H1 (cell line): Measurements from ENCODE around the gene PBX3. TPM values are rescaled to one million over a fixed set of nuclear protein-coding genes. Genes with fewer than 3 reads are reported as not detected.

ENCODE experiments used
- CTCF ChIA-PET: fragments of 300-600 bp; sonication (Branson Sonifier 250); formaldehyde crosslinking; loops from one replicate; lab custom pipeline; 2021; ENCODE audit not compliant: partially characterized antibody; lab: Charles Lee
- POLR2A ChIA-PET: fragments of 300-600 bp; sonication (Branson Sonifier 250); formaldehyde crosslinking; loops from one replicate; lab custom pipeline; 2021; ENCODE audit warnings: inconsistent platforms; ENCODE audit not compliant: partially characterized antibody; lab: Charles Lee
- DNase-seq, 2 experiments: peaks; one replicate each; pipeline versions ENCODE4 v3.0.0 to v3.0.0-alpha.2; 2010 to 2022; ENCODE audit warnings: low spot score in 2 of 2, low read depth in 1 of 2, mixed read lengths in 1 of 2
- FAIRE-seq: peaks from 2 replicates; lab custom pipeline; 2011; peaks lifted over from hg19 to GRCh38; lab: Jason Lieb, UNC
- H2AFZ ChIP-seq: 2 replicates; pipeline ENCODE4 v1.8.1; 2012; ENCODE audit warnings: low read length, inconsistent platforms
- H2AK5ac ChIP-seq: 2 replicates; pipeline ENCODE4 v1.6.1; 2013; ENCODE audit warnings: low read depth, low read length
- H2BK120ac ChIP-seq: replicated peaks from 2 replicates; pipeline ENCODE3; 2013; ENCODE audit warnings: low read depth, low read length, inconsistent platforms
- H2BK12ac ChIP-seq: 2 replicates; pipeline ENCODE4 v1.6.1; 2013; ENCODE audit warnings: low read depth, low read length
- H2BK15ac ChIP-seq: 2 replicates; pipeline ENCODE4 v1.6.1; 2013; ENCODE audit warnings: low read length
- H2BK20ac ChIP-seq: 2 replicates; pipeline ENCODE4 v1.6.1; 2013; ENCODE audit warnings: low read length
- H2BK5ac ChIP-seq: 2 replicates; pipeline ENCODE4 v1.6.1; 2013; ENCODE audit warnings: low read depth, low read length
- H3K14ac ChIP-seq: 2 replicates; pipeline ENCODE4 v1.6.1; 2013; ENCODE audit warnings: inconsistent platforms; ENCODE audit not compliant: insufficient read length
- H3K18ac ChIP-seq: 2 replicates; pipeline ENCODE4 v1.6.1; 2013; ENCODE audit warnings: low read length; ENCODE audit errors: extremely low read depth
- H3K23ac ChIP-seq: 2 replicates; pipeline ENCODE4 v1.6.1; 2013; ENCODE audit warnings: inconsistent platforms; ENCODE audit not compliant: insufficient read length
- H3K23me2 ChIP-seq: 2 replicates; pipeline ENCODE4 v1.6.1; 2013; ENCODE audit warnings: low read depth, low read length
- H3K27ac ChIP-seq: 2 replicates; pipeline ENCODE4 v1.6.1; 2011; ENCODE audit warnings: low read depth, low read length, inconsistent platforms
- H3K27me3 ChIP-seq, 4 experiments: replicated peaks in 1 of 4; 1 replicate in 1 of 4; 2 replicates in 3 of 4; pipeline versions ENCODE4 v1.6.1 to v1.8.1; 2011 to 2013; ENCODE audit warnings: low read length in 3 of 4, mild to moderate bottlenecking in 3 of 4, inconsistent platforms in 2 of 4, mixed read lengths in 2 of 4, moderate library complexity in 1 of 4; ENCODE audit not compliant: control insufficient read depth in 3 of 4, insufficient read depth in 3 of 4; ENCODE audit errors: extremely low read depth in 1 of 4
- H3K36me3 ChIP-seq, 4 experiments: 2 replicates each; pipeline versions ENCODE4 v1.6.1 to v1.8.1; 2011 to 2013; ENCODE audit warnings: mild to moderate bottlenecking in 4 of 4, low read length in 3 of 4, moderate library complexity in 2 of 4, control low read depth in 1 of 4, inconsistent platforms in 1 of 4; ENCODE audit not compliant: insufficient read depth in 4 of 4, control insufficient read depth in 2 of 4
- H3K4ac ChIP-seq: replicated peaks from 2 replicates; pipeline ENCODE3; 2013; ENCODE audit warnings: low read length, low read depth, mixed read lengths, inconsistent platforms; ENCODE audit not compliant: insufficient read length
- H3K4me1 ChIP-seq, 4 experiments: replicated peaks in 1 of 4; 1 replicate in 1 of 4; 2 replicates in 3 of 4; pipeline versions ENCODE4 v1.6.1 to v1.8.1; 2011 to 2013; ENCODE audit warnings: low read length in 3 of 4, inconsistent platforms in 2 of 4, mixed read lengths in 1 of 4; ENCODE audit not compliant: insufficient read depth in 4 of 4, control insufficient read depth in 3 of 4
- H3K4me2 ChIP-seq, 2 experiments: 2 replicates each; pipeline versions ENCODE4 v1.6.1 to v1.8.1; 2011 to 2013; ENCODE audit warnings: low read depth in 2 of 2, low read length in 2 of 2, control low read depth in 1 of 2, inconsistent platforms in 1 of 2, mild to moderate bottlenecking in 1 of 2; ENCODE audit not compliant: insufficient read depth in 1 of 2
- H3K4me3 ChIP-seq, 4 experiments: fragments of 200-600, 300-600 bp in 1 of 4; sonication (generic), shearing (Covaris generic), sonication (Bioruptor Twin) in 1 of 4; 2 replicates each; pipeline versions ENCODE4 v1.5.1 to v1.8.1; 2011 to 2016; ENCODE audit warnings: low read length in 4 of 4, low read depth in 3 of 4, control low read depth in 2 of 4, inconsistent platforms in 2 of 4, mild to moderate bottlenecking in 2 of 4, mixed read lengths in 1 of 4, moderate library complexity in 1 of 4; ENCODE audit not compliant: insufficient read depth in 2 of 4; ENCODE audit errors: extremely low read depth in 1 of 4
- H3K56ac ChIP-seq: replicated peaks from 2 replicates; pipeline ENCODE3; 2013; ENCODE audit warnings: low read depth, mild to moderate bottlenecking, mixed read lengths, low read length, inconsistent platforms; ENCODE audit not compliant: insufficient read length
- H3K79me1 ChIP-seq: 2 replicates; pipeline ENCODE4 v1.6.1; 2013; ENCODE audit warnings: low read depth, low read length, control low read depth
- H3K79me2 ChIP-seq, 2 experiments: 2 replicates each; pipeline versions ENCODE4 v1.6.1 to v1.8.1; 2012 to 2013; ENCODE audit warnings: low read length in 2 of 2, mild to moderate bottlenecking in 2 of 2, inconsistent platforms in 1 of 2; ENCODE audit not compliant: insufficient read depth in 2 of 2, control insufficient read depth in 1 of 2
- H3K9ac ChIP-seq, 4 experiments: replicated peaks in 1 of 4; 1 replicate in 1 of 4; 2 replicates in 3 of 4; pipeline versions ENCODE4 v1.6.1 to v1.8.1; 2011 to 2013; ENCODE audit warnings: low read depth in 3 of 4, low read length in 3 of 4, control low read depth in 2 of 4, mild to moderate bottlenecking in 2 of 4, moderate library complexity in 2 of 4, inconsistent platforms in 1 of 4; ENCODE audit errors: extremely low read depth in 1 of 4
- H3K9me3 ChIP-seq, 2 experiments: 2 replicates each; pipeline versions ENCODE4 v1.6.1 to v1.8.1; 2012 to 2013; ENCODE audit warnings: mild to moderate bottlenecking in 2 of 2, moderate library complexity in 2 of 2, control low read depth in 1 of 2, inconsistent platforms in 1 of 2, low read depth in 1 of 2, low read length in 1 of 2, mixed read lengths in 1 of 2; ENCODE audit not compliant: insufficient read depth in 2 of 2
- H4K20me1 ChIP-seq, 2 experiments: replicated peaks in 1 of 2; 2 replicates each; pipeline versions ENCODE3 to v1.8.1; 2011 to 2013; ENCODE audit warnings: inconsistent platforms in 2 of 2, low read length in 2 of 2, mild to moderate bottlenecking in 1 of 2; ENCODE audit not compliant: insufficient read depth in 2 of 2, control insufficient read depth in 1 of 2
- H4K5ac ChIP-seq: 2 replicates; pipeline ENCODE4 v1.6.1; 2013; ENCODE audit warnings: low read length, low read depth, mixed read lengths, inconsistent platforms; ENCODE audit not compliant: insufficient read length
- H4K8ac ChIP-seq: 2 replicates; pipeline ENCODE4 v1.8.0; 2013; ENCODE audit warnings: mild to moderate bottlenecking, moderate library complexity, low read length, inconsistent platforms; ENCODE audit not compliant: insufficient read depth; ENCODE audit errors: extremely low read depth
- H4K91ac ChIP-seq: replicated peaks from 2 replicates; pipeline ENCODE3; 2013; ENCODE audit warnings: low read length, mixed read lengths, inconsistent platforms; ENCODE audit not compliant: insufficient read length
- BCL11A ChIP-seq, 2 experiments: IDR thresholded peaks; one replicate each; pipeline ENCODE4 v1.6.1; 2011; ENCODE audit warnings: low read depth in 2 of 2, low read length in 2 of 2, mild to moderate bottlenecking in 2 of 2
- CEBPB ChIP-seq: IDR thresholded peaks from 2 replicates; pipeline ENCODE4 v1.6.1; 2012; ENCODE audit warnings: low read depth, low read length
- CHD2 ChIP-seq: IDR thresholded peaks from 2 replicates; pipeline ENCODE4 v1.6.1; 2012; ENCODE audit warnings: low read length, improper control_type of control experiment
- CREB1 ChIP-seq: IDR thresholded peaks from 2 replicates; pipeline ENCODE4 v1.6.1; 2012; ENCODE audit warnings: inconsistent platforms
- MAFK ChIP-seq: IDR thresholded peaks from 2 replicates; pipeline ENCODE4 v1.6.1; 2012; ENCODE audit warnings: low read depth, mild to moderate bottlenecking, improper control_type of control experiment, low read length
- NRF1 ChIP-seq: IDR thresholded peaks from 2 replicates; pipeline ENCODE4 v1.6.1; 2011; ENCODE audit warnings: mild to moderate bottlenecking, low read depth, low read length, improper control_type of control experiment
- SIRT6 ChIP-seq: IDR thresholded peaks from one replicate; pipeline ENCODE4 v1.7.1; 2012; ENCODE audit warnings: low read length, inconsistent platforms
- TEAD4 ChIP-seq: IDR thresholded peaks from 2 replicates; pipeline ENCODE4 v1.6.1; 2012; ENCODE audit warnings: low read depth, low read length, inconsistent platforms, mixed read lengths
- WGBS, 2 experiments: shearing (Covaris generic) in 1 of 2; methylation state at CpG; one replicate each; pipeline versions ENCODE4 v1.1.6 to v1.1.7; 2013 to 2015; ENCODE audit warnings: low lambda C conversion rate in 2 of 2, mixed read lengths in 2 of 2, inconsistent platforms in 1 of 2, low coverage in 1 of 2, missing lambda C conversion rate in 1 of 2; ENCODE audit not compliant: insufficient replicate concordance in 2 of 2, insufficient coverage in 1 of 2, insufficient read length in 1 of 2; ENCODE audit errors: extremely low coverage in 1 of 2, missing lambda C conversion rate in 1 of 2; 5-methylcytosine and 5-hydroxymethylcytosine counted together
- polyA plus RNA-seq, 7 experiments: library from polyadenylated mRNA; depleted of rRNA in 3 of 7; stranded (reverse) in 5 of 7; unstranded in 2 of 7; fragments of >200 nt in 5 of 7; fragments of 200-250 nt in 2 of 7; gene quantifications; 1 replicate in 5 of 7; 2 replicates in 1 of 7; 4 replicates in 1 of 7; pipeline versions ENCODE4 v1.2.1 to v1.2.3, GENCODE V29; 2011 to 2013; ENCODE audit warnings: missing spikeins in 2 of 7, mixed read lengths in 2 of 7
- total RNA-seq: library from RNA; stranded (reverse); fragmentation: NEBNext Ultra II Directional; extraction: Animal tissue kit (Norgen Biotek cat#: 25700); gene quantifications from 2 replicates; pipeline ENCODE4 v1.2.1, GENCODE V29; 2021
- TF ChIP-seq, protein P1 (sequence below): IDR thresholded peaks from 2 replicates; pipeline ENCODE4 v1.6.1; 2011; ENCODE audit warnings: low read depth, mild to moderate bottlenecking, low read length; ENCODE audit not compliant: insufficient read depth

Gene PBX3
- total and polyA plus RNA-seq, 2 of the 8 experiments (the other 6 are each of a cell fraction or from before 2014, with no cell fraction given), result 22.7 to 44.3 TPM

DNA sequence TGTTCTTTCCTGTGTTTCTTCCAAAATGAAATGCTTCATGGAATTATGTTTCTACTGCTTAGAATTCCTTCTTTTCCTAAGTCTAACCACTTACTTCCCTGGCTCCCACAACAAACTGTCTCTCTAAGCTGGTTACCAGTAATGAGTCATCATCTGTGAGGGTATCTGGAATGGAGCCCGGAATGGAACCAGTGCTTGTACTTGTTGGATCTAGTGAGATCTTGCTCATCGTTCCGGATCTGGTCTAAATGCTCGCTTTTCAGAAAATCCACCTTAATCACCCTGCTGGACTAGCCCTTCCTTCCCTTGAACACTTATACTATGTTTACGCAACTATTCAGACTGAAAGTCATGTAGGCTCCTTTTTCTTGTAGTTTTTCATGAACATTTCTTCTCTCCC, 184.8 kb downstream of the PBX3 start:
- H3K27me3 ChIP-seq, result no peaks in the 10 kb centered on the region
- H3K79me1 ChIP-seq, result no peaks in the 10 kb centered on the region; the same call in 1 of the 2 replicates
- no peak overlapping the region for H2BK5ac ChIP-seq
- H2BK120ac ChIP-seq, result no peak overlapping the region
- 93% methylated on average over 5 of the region's 5 CpGs; no CpG with 5 or more reads in 1 of the 2 experiments for WGBS, 2 experiments
- no peak overlapping the region for H2AFZ ChIP-seq
- DNase-seq (no peak), FAIRE-seq (no peak)
- no peak overlapping the region for H3K56ac ChIP-seq
- TF ChIP-seq SIRT6 (no peak), TEAD4 (no peak), MAFK (no peak), BCL11A (IDR thresholded peaks at IDR 0.05; ENCODE audit: low read depth in 2 of 2, low read length in 2 of 2) (no peak), CREB1 (no peak), CHD2 (no peak), NRF1 (no peak), CEBPB (no peak)
- TF ChIP-seq, protein P1, sequence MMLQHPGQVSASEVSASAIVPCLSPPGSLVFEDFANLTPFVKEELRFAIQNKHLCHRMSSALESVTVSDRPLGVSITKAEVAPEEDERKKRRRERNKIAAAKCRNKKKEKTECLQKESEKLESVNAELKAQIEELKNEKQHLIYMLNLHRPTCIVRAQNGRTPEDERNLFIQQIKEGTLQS, result no peak
- no peak overlapping the region for H4K5ac ChIP-seq
- no peaks in the 10 kb centered on the region for H4K20me1 ChIP-seq
- H3K23me2 ChIP-seq, result no peaks in the 10 kb centered on the region
- H3K4me3 ChIP-seq, result no peak overlapping the region
- H3K79me2 ChIP-seq, result no peaks in the 10 kb centered on the region
- H2AK5ac ChIP-seq, result no peak overlapping the region
- no peak overlapping the region for H3K18ac ChIP-seq
- H3K9ac ChIP-seq, result no peak overlapping the region; a peak in 1 of 7 replicates
- H2BK15ac ChIP-seq, result no peak overlapping the region
- ChIA-PET POLR2A (no interaction called here), CTCF (no interaction called here)
- no peak overlapping the region for H2BK20ac ChIP-seq
- no peak overlapping the region for H4K8ac ChIP-seq
- peaks cover 0 to 8% (median 3%) of the 10 kb centered on the region in 4 experiments; a peak in 4 of 7 replicates for H3K4me1 ChIP-seq
- H3K9me3 ChIP-seq, result no peaks in the 10 kb centered on the region
- no peak overlapping the region for H3K23ac ChIP-seq
- no peak overlapping the region for H3K27ac ChIP-seq
- H2BK12ac ChIP-seq, result no peak overlapping the region
- H3K4ac ChIP-seq, result no peak overlapping the region
- no peak overlapping the region for H3K4me2 ChIP-seq
- H4K91ac ChIP-seq, result no peak overlapping the region
- H3K14ac ChIP-seq, result no peak overlapping the region
- H3K36me3 ChIP-seq, result peaks cover 0 to 27% (median 6%) of the 10 kb centered on the region in 4 experiments; a peak in 5 of 8 replicates
